ENCODE data around the gene RAD9A. TPM values are rescaled to one million over a fixed set of nuclear protein-coding genes. Genes with fewer than 3 reads are reported as not detected.

Gene RAD9A
- total and polyA plus RNA-seq, 9 of the 15 experiments (the other 6 are each of a cell fraction or from before 2014, with no cell fraction given) = 1.4 to 41.2 (median 16.1) TPM

DNA sequence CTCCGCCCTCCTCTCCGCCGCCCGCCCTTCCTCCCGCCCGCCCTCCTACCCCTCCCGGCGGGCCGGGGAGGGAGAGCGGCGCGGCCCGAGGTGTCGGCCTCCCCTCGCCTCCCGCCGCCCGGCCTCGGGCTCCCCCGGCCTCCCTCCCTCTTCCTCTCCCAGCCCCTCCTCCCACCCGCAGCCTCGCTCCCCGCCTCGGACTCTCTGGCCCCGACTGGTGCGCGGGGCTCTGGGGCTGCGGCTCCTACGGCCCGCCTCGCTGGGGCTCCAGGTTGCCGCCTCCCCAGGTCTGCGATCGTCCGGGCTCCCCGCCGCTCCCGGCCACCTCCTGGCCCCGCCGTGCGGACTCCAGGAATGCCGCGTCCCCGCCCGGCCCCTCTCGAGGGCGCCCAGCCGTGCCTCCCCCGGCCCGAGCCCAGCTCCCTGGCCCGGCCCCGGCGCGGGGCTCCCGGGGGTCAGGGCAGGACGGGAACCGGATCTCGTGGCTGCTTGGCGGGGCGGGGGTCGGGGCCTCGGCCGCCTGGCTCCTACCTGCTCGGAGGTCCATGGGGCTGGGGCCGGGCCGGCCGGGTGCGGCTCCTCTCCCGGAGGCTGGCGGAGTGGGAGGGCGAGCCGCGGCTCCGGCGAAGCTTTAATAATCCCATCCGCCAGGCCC is 18.7 kb upstream of the RAD9A start, which contains the start of gene CLCF1 (continued):
- TF ChIP-seq, protein P1, sequence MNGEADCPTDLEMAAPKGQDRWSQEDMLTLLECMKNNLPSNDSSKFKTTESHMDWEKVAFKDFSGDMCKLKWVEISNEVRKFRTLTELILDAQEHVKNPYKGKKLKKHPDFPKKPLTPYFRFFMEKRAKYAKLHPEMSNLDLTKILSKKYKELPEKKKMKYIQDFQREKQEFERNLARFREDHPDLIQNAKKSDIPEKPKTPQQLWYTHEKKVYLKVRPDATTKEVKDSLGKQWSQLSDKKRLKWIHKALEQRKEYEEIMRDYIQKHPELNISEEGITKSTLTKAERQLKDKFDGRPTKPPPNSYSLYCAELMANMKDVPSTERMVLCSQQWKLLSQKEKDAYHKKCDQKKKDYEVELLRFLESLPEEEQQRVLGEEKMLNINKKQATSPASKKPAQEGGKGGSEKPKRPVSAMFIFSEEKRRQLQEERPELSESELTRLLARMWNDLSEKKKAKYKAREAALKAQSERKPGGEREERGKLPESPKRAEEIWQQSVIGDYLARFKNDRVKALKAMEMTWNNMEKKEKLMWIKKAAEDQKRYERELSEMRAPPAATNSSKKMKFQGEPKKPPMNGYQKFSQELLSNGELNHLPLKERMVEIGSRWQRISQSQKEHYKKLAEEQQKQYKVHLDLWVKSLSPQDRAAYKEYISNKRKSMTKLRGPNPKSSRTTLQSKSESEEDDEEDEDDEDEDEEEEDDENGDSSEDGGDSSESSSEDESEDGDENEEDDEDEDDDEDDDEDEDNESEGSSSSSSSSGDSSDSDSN (IDR thresholded peaks at IDR 0.05; ENCODE audit: borderline replicate concordance in 1 of 2, low read depth in 2 of 2, low read length in 2 of 2) = peak in 1 of 2 experiments; percentile 67; a peak in 1 of 4 replicates
- TF ChIP-seq STAT5A (IDR thresholded peaks at IDR 0.05; ENCODE audit: borderline replicate concordance, low read length) (no peak), HNRNPH1 (optimal IDR thresholded peaks at IDR 0.05; ENCODE audit: low read depth, low read length) (no peak), SP1 (CRISPR knock-in tag; IDR thresholded peaks at IDR 0.05) (no peak), ELF1 (tag; IDR thresholded peaks at IDR 0.05) (peak; percentile 4; the same call in 1 of the 2 replicates), ATF1 (CRISPR knock-in tag; IDR thresholded peaks at IDR 0.05) (no peak), ATF1 (tag; IDR thresholded peaks at IDR 0.05) (no peak), SRF (CRISPR knock-in tag; IDR thresholded peaks at IDR 0.05) (no peak), STAT5B (CRISPR knock-in tag; IDR thresholded peaks at IDR 0.05) (no peak), SMARCA4 (IDR thresholded peaks at IDR 0.05) (no peak), MXI1 (IDR thresholded peaks at IDR 0.05; ENCODE audit: low read depth, low read length) (no peak), ZBTB17 (CRISPR knock-in tag; IDR thresholded peaks at IDR 0.05) (no peak), TAL1 (IDR thresholded peaks at IDR 0.05) (no peak), CBX5 (IDR thresholded peaks at IDR 0.05; ENCODE audit: borderline replicate concordance, low read depth) (no peak), HNRNPK (IDR thresholded peaks at IDR 0.05; ENCODE audit: low read depth, low read length, poor library complexity, severe bottlenecking) (peak; percentile 27), RBM15 (IDR thresholded peaks at IDR 0.05; ENCODE audit: insufficient read depth, low read length) (no peak), TCF3 (CRISPR knock-in tag; IDR thresholded peaks at IDR 0.05) (no peak), YY1 (IDR thresholded peaks at IDR 0.05; ENCODE audit: borderline replicate concordance in 1 of 3, control insufficient read depth in 1 of 3, extremely low read depth in 1 of 3, insufficient read depth in 3 of 3, insufficient read length in 1 of 3, insufficient replicate concordance in 2 of 3, low read depth in 1 of 3, low read length in 2 of 3) (peak in 1 of 3 experiments; percentile 35), ZFP36 (IDR thresholded peaks at IDR 0.05; ENCODE audit: low read depth, low read length, partially characterized antibody) (no peak), NCOA4 (IDR thresholded peaks at IDR 0.05; ENCODE audit: partially characterized antibody) (no peak), ZNF140 (CRISPR knock-in tag; IDR thresholded peaks at IDR 0.05) (no peak), MYBL2 (IDR thresholded peaks at IDR 0.05; ENCODE audit: low read depth) (no peak), MYBL2 (CRISPR knock-in tag; IDR thresholded peaks at IDR 0.05; ENCODE audit: borderline replicate concordance) (no peak)
- TF ChIP-seq, protein P2, sequence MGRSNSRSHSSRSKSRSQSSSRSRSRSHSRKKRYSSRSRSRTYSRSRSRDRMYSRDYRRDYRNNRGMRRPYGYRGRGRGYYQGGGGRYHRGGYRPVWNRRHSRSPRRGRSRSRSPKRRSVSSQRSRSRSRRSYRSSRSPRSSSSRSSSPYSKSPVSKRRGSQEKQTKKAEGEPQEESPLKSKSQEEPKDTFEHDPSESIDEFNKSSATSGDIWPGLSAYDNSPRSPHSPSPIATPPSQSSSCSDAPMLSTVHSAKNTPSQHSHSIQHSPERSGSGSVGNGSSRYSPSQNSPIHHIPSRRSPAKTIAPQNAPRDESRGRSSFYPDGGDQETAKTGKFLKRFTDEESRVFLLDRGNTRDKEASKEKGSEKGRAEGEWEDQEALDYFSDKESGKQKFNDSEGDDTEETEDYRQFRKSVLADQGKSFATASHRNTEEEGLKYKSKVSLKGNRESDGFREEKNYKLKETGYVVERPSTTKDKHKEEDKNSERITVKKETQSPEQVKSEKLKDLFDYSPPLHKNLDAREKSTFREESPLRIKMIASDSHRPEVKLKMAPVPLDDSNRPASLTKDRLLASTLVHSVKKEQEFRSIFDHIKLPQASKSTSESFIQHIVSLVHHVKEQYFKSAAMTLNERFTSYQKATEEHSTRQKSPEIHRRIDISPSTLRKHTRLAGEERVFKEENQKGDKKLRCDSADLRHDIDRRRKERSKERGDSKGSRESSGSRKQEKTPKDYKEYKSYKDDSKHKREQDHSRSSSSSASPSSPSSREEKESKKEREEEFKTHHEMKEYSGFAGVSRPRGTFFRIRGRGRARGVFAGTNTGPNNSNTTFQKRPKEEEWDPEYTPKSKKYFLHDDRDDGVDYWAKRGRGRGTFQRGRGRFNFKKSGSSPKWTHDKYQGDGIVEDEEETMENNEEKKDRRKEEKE (IDR thresholded peaks at IDR 0.05; ENCODE audit: borderline replicate concordance in 1 of 2, control insufficient read depth in 1 of 2, low read depth in 2 of 2, low read length in 1 of 2) = no peak
